Stimulated activated CD8-positive, alpha-beta memory T cell treated with anti-CD3 and anti-CD28 coated beads, Interleukin-4, amount 100 ng/mL, for 48 hours (primary cell): ENCODE measurements around the gene RNF126.
"Not testable (repeated sequence)": the region's sequence is repeated elsewhere in the genome, so short reads cannot be mapped to it uniquely, and the experiment has no call there.

Source experiments
- DNase-seq: peaks from one replicate; pipeline ENCODE4 v3.0.0-alpha.2; 2020

RNF126 gene

DNA sequence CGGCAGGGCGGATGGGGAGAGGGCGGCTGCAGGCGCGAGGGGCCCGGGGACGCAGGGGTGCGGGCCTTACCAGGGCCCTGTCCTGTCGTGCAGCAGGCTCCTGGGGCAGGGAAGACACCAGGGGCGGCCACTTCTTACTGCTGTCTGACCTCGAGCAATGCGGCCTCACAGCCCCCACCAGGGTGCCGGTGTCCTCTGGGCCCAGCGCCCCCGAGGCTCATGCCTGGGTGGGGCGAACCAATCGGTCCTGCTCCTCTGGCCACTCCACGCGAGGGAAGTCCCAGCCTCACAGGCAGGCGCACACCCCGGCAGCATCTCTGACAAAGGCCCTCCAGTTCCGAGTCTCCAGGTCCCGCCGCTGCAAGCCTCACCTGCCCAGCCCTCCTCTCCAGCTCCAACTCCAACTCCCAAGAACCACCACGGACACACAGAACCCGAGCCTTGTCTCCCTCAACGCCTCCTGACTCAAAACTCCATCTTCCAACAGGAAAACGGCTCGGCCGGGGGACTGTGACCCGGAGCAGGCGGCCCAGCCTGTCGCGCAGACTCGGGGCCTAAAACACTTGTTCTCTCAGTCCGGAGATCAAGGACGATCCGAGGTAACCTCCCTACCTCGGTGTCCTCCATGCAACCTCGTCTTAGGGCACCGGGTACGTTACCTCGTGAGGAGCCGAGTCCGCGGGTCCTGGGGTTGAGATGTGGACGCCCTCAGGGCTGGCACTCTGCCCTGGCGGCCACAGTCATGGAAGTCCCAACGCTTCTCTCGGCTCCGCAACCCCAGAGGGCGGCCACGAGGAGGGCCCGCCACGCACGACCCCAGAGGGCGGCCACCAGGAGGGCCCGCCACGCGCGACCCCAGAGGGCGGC, 16.9 kb downstream of the RNF126 start:
- DNase-seq: no peak

- DNase-seq: no peak
Measured at GRCh38 chr19:644789-645188, 18.2 kb downstream of the RNF126 start.

DNA sequence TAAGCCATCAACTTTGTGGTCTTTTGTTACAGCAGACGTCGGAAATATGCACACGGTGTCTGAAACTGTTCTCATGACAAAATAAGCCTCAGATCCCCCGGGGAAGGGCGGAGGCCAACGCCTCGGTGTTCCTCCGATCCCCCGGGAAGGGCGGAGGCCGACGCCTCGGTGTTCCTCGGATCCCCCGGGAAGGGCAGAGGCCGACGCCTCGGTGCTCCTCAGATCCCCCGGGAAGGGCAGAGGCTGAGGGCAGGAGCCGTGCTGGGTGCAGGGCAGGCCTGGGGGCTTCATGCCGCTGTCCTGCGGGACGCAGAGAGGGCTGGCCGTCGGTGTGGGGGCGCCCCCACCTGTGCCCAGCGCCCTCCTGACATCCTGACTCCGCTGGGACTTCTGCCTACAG, 18.7 kb downstream of the RNF126 start:
- DNase-seq: no peak

GRCh38 chr19:643736-644135, 19.3 kb downstream of the RNF126 start:
- no peak for DNase-seq

DNA sequence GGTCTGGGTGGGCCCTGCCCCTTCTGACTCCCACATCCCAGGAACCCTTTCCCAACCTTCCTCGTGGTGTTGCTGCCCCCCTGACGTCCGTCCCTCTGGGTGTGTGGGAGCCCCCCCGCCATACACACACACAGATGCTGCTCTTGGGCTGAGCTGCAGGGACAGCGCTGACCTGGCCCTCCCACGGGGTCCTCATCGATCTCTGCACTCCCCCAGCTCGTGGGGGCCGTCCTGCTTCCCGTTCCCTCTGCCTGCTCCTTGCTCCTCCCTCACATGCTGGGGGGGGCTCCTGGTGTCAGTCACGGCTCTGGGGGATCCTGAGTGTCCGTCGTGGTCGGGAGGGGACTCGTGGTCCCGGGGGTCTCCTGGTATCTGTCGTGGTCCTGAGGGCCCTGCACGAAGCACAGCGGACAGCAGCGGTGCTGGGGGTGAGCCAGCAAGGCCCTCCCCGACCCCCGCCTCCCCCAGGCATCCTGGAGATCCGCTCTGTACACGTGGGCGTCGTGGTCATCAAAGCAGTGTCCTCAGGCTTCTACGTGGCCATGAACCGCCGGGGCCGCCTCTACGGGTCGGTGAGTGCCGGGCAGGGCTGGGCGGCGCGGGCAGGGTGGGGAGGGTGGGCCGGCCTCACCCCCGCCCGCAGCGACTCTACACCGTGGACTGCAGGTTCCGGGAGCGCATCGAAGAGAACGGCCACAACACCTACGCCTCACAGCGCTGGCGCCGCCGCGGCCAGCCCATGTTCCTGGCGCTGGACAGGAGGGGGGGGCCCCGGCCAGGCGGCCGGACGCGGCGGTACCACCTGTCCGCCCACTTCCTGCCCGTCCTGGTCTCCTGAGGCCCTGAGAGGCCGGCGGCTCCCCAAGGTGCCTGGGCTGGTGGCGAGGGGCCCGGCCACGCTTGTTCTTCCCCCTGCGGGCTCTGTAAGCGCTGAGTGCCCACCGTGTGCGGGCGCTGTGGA, 20.0 kb downstream of the RNF126 start:
- DNase-seq: no peak

DNA sequence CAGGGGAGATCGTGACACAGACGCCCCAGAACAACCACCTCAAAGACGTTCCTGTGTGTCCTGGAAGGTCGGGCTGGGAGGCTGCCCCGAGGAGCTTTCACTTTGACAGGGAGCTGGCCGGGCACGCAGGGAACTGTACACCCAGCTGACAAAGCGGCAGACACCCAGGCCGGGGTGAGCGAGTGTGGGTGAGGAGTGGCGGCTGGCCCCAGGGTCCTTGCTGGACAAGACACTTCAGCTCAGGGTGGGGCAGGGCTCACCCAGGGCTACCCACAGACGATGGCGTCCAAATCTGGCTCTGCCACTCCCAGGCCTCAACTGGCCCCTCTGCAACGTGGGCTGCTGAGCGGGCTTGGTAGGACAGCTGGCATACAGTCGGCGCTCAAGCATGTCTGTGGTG, 21.3 kb downstream of the RNF126 start:
- no peak for DNase-seq

- no peak for DNase-seq
Measured at GRCh38 chr19:640606-641189, 22.3 kb downstream of the RNF126 start.

DNA sequence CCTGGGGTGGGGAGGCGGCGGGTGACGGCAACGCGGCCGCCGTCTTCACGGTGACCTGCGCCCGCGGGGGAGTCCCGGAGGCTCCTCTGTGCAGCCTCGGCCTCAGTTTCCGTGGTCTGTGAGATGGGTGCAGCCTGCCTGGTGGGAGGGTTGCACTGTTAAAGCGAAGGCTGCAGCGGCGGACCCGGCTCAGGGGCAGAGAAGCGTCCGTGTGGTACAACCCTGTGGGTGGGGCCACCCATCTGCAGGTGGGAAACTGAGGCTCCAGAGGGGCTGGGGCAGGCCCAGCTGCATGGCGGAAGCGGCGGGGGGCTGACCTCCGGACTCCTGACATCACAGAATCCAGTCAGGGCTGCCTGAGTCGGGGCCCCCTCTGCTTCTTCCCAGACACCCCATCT, 22.9 kb downstream of the RNF126 start:
- DNase-seq: no peak

- peak; percentile 97 for DNase-seq
Measured at GRCh38 chr19:639253-640160, 23.5 kb downstream of the RNF126 start, which contains the start of gene FGF22. Gene FGF22, plus strand, starts transcription at chr19:639879. Its CDS starts 47 bp downstream, at chr19:639926.

DNA sequence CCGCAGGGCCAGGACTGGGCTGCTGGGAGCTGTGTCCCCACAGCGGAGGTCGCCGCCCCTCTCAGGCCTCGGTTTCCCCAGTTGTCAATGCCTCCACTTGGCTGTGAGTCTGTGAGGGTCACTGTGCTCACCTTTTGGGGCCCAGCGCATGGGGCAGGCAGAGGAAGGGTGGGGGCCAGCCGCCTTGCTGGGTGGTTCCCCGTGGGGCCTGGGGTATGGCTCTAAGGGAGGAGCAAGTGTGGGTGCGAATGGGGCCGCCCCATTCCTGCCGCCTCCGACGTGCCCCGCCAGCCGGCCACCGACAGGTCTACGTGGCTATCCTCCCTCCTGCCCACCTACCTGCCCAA, 24.1 kb downstream of the RNF126 start:
- DNase-seq: no peak

GRCh38 chr19:634975-635652, 27.9 kb downstream of the RNF126 start:
- no peak for DNase-seq

DNA sequence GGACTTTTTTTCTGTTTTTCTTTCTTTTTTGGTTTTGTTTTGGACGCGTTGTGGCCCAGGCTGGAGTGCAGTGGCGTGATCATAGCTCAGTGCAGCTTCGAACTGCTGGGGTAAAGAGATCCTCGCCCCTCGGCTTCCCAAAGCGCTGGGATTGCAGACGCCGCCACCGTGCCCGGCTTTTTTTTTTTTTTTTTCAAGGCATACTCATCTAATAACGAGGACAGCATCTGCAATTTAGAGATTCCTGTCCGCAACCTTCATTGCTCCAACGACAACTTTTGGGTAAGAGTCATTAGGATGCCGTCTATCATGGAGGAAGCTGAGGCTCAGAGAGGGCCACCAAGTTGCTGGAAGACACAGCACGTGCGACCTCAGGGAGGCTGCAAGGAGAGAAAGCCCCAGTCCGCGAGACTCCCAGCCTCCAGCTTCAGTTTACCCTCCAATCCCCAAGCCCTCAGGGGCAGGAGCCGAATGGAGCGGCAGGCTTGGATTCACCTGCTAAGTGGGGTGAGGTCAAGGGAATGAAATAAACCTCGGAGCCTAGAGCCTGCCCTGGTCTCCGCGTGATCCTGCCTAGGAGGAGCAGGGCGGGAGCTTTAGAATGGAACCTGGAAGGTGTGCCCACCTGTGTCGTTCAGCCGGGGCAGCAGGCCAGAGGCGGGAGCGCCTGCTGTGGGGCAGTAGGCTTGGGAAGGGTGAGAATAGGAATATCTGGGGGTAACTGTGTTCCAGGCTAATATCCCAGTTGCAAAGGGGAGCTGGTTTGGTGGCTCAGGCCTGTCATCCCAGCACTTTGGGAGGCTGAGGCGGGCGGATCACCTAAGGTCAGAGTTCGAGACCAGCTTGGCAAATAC, 29.0 kb downstream of the RNF126 start:
- DNase-seq: peak; percentile 43

- peak; percentile 97 for DNase-seq
Measured at GRCh38 chr19:633068-633785, 29.8 kb downstream of the RNF126 start, which contains the start of gene POLRMT. Gene POLRMT, minus strand, starts transcription at chr19:633537. Its CDS starts 25 bp downstream, at chr19:633512.

GRCh38 chr19:632579-633067, 30.4 kb downstream of the RNF126 start:
- peak; percentile 73 for DNase-seq

DNA sequence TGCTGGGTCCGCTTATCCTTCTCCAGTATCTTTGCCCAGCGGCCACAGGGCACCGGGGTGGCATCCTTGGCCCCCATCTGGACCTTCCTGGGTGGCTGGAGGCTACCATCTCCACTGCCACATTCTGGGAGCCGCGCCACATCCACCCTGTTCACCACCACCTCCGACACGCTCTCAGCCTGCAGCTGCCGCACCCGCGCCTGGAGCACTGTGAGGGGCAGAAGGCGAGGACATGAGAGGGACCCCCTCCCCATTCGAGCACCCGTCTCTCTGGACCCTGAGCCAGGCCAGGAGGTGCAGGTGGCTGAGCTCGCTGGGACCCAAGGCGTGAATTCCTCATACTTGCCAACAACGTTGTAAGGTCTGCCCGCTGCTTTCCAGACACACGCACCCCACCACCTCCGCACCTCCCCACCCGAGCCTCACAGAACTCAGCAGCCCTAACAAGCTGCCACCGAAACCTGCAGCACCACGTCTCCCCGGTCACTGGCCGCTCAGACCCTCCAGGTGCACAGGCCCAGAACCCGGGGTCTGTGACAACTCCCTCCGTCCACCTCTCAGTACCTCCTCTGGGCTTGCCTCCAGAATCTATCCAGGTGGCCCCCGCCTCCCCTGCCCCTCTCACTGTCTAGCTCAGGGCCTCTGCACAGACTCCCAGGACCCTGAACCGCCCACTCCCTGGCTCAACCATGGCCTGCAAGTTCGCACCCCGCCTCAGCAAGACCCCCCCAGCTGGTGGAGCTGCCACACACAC, 32.9 kb downstream of the RNF126 start:
- no peak for DNase-seq

DNA sequence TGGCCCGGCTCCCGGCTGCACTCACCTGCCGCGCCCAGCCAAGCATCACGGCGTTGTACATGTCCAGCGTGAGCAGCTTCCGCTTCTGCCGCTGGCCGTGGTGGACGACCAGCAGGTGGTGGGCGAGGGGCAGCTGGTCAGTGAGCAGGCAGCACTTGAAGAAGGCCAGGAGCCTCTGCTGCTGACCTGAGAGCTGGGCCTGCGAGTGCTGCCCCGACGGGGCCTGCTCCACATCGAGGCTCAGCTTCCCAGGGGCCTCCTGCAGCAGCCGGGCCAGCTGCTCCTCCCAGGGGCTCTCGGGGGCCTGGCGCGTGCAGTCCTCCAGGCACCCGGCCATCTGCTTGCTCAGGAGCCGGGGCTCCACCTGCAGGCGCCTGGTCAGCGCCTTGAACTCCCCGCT, 33.5 kb downstream of the RNF126 start:
- DNase-seq: not testable (repeated sequence)

DNA sequence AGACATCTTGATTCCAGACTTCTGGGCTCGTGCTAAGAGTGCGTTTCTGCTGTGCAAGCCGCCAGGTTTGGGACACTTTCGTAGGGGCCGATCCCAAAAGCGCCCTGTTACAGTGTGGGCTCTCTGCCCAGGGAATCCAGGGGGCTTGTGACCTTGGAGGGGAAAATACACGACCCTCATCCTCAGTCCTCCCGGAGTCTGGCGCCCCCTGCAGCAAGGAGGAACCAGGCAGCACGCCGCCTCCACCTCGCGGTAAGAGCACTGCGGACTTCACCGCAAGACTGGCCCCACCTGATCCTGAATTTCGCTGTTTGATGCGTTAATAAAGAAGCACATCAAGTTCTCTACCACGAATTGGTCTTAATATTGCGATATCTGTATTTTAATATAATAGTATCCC, 34.8 kb downstream of the RNF126 start:
- peak; percentile 47 for DNase-seq

- DNase-seq: not testable (repeated sequence)
Measured at GRCh38 chr19:626566-626965, 36.4 kb downstream of the RNF126 start.

DNA sequence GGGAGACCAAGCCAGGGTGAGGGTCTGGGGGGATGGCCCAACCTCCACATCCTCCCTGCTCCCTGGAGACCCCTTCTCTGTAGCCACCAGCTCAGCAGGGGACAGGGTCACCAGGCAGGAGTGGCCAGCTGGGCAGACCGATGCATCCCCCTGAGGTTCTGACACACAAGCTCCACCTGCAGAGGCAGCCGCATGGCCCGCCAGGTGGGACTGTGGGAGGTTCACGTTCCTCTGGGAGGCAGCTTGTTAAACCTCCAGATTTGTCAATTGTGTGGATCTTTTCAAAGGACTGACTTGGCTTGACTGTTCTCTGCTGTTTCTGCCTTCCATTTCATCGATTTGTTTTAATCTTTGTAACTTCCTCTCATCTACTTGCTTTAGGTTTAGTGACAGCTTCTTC, 37.8 kb downstream of the RNF126 start:
- no peak for DNase-seq
